SKM-1 treated with dmso at 0.1 percent for 144 hours (cell line): ENCODE data around the gene EIF3B.
A peak's percentile ranks its signal among the peaks of the same experiment; 100 is the strongest.
"Not testable (repeated sequence)": the region's sequence is repeated elsewhere in the genome, so short reads cannot be mapped to it uniquely, and the experiment has no call there.

ENCODE experiments used
- DNase-seq: peaks from one replicate; lab custom pipeline; 2025; ENCODE audit not compliant: unreplicated experiment; lab: John Stamatoyannopoulos, UW

The EIF3B gene

DNA sequence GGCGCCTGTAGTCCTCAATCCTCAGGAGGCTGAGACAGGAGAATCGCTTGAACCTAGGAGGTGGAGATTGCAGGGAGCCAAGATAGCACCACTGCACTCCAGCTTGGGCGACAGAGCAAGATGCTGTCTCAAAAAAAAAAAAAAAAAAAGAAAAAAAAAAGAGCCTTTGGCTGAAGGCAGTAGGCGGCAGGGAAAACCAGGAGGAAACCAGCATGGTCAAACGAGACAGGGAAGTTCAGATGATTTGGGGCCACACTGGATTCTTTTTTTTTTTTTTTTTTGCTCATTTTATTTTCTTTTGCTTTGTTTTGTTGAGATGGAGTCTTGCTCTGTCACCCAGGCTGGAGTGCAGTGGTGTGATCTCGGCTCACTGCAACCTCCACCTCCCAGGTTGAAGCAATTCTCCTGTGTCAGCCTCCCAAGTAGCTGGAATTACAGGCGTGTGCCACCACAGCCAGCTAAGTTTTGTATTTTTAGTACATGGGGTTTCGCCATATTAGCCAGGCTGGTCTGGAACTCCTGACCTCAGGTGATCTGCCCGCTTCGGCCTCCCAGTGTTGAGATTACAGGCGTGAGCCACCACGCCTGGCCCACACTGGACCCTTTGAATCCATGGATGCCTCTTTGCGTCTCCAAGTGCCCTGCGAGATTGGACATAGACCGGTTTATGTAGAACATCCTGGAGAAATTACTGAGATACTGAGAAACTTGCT, 7.1 kb upstream of the EIF3B start:
- DNase-seq, result not testable (repeated sequence)

- no peak for DNase-seq
These were observed 4.6 kb upstream of the EIF3B start for GRCh38 chr7:2350055-2350454.

DNA sequence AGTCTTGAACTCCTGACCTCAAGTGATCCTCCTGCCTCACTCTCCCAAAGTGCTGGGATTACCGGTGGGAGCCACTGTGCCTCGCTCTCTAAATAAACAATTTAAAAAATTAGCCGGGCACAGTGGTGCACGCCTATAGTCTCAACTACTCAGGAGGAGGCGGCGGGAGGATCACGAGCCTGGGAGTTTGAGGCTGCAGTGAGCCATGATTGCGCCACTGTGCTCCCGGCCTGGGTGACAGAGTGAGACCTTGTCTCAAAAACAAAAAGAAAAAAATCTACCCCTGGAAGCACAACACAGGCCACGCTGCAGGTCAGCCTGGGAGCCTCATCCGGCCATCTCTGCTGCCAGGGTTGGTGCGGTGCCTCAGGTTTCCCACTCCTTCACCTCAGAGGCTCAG, 3.8 kb upstream of the EIF3B start:
- no peak for DNase-seq

DNA sequence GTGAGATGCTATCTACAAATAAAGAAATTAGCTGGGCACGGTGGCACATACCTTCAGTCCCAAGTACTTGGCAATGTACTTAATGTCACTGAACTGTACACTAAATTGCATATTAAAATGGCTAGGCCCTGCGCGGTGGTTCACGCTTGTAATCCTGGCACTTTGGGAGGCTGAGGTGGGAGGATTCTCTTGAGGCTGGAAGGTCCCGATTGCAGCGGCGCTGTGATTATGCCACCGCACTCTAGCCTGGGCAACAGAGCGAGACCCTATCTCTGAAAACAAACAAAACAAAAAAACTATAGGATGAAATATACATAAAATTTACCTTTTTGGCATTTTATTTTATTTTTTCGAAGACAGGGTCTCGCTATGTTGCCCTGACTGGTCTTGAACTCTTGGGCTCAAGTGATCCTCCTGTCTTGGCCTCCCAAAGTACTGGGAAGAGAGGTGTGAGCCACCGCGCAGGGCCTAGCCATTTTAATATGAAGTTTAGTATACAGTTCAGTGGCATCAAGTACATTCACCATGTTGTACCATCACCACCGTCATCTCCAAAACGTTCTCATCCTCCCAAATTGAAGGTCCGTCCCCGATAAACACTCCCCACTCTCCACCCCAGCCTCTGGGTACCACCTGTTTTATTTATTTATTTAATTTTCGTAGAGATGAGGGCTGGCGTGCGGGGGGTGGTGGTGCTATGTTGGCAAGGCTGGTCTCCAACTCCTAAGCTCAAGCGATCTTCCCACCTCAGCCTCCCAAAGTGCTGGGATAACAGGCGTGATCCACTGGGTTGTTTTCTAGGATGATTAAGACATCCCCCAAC, 1.3 kb upstream of the EIF3B start:
- DNase-seq, result no peak

DNA sequence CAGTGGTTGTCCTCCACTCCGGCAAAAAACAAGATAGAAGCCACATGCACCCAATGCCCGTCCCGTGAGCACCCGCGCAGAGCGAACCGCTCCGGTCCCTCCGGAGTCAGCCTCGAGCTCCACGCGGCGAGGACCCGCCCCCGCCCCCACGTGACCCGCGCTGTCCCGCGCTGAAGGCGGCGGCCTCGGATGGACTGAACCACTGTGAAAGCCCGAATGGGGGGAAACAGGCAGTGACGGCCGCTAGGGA, 766 bp upstream of the EIF3B start:
- peak; percentile 83 for DNase-seq

DNA sequence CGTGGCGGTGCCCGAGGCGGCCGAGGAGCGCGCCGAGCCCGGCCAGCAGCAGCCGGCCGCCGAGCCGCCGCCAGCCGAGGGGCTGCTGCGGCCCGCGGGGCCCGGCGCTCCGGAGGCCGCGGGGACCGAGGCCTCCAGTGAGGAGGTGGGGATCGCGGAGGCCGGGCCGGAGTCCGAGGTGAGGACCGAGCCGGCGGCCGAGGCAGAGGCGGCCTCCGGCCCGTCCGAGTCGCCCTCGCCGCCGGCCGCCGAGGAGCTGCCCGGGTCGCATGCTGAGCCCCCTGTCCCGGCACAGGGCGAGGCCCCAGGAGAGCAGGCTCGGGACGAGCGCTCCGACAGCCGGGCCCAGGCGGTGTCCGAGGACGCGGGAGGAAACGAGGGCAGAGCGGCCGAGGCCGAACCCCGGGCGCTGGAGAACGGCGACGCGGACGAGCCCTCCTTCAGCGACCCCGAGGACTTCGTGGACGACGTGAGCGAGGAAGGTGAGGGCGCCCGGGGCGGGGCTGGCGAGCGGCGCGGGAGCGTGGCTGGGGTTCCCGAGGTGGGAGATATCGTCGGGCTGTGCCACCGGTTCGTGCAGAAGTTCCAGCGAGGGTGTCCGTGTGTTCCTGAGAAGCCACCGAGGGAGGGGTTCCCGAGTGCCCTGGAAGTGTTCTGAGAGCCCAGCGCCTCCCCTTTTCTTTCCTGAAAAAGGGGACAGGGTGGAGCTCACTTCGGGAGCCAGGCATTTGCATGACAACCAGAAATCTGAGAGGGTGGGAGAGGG, 495 bp downstream of the EIF3B start:
- DNase-seq, result no peak

DNA sequence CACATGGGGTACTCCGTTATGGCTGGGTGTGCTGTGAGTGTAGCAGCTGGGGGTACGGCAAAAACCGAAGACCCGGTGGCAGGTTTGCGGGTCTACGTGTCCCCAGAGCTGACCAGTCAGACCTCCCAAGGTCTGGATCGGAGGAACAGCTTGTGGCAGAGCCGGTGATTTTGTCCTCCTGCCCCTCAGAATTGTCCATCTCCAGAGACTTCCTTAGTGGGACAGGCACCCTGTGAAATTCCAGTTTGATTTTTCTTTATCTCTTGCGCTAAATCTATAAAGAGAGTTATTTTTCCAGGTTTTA, 1.0 kb downstream of the EIF3B start:
- DNase-seq, result no peak

DNA sequence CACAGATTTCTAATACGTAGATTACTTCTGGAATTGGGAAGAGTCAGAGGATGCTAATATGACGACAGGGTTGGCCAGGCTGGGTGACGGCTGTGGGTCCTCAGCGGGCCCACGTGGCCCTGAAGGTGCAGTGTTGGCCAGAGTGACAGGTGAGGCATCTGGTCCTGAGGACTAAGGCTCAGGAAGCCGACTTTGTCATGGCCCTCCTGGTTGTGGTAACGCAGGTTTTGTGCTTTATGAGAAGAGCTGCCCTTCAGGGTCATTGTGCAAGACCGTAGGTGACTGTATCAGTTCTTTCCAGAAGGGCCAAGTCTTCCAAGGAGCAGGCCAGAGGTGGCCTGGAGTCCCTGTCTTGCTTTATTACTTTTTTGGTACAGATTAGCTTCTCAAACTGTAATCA, 2.5 kb downstream of the EIF3B start:
- no peak for DNase-seq

DNA sequence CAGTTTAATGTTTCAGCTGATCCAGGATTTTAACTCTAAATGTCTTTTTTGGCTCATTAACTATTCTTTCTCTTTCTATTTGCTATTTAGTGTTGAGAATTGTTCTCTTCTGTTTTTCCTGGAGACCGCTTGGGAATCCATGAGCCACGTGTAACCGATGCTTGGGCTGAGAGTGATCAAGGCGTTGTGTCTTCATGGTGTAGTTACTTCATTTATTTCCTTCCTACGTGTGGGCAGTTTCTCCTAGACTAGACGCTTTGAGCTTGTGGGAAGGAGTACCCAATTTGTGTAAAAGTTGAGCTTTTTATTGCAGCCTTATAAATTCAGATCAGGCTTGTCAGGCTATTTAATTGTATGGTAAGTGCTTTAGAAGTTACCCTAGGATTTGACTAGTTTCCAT, 2.9 kb downstream of the EIF3B start:
- no peak for DNase-seq

GRCh38 chr7:2358968-2359527, 4.4 kb downstream of the EIF3B start:
- no peak for DNase-seq

DNA sequence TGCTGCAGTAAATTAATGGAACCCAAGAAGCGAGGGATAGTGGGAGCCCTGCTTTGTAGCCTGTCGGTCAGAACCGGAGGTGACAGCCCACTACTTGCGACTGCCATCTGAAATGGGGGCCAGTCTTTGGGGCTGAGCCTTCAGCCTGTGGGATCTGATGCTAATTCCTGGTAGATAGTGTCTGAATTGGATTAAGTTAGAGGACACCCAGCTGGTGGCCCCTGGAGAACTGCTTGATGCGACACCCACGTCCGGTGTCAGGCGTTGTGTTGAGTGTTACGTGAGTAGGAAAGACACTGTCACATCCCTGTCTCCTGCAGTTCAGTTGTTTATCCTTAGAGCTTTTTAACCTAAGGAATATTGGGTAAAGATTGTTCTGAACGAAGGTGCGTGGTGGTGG, 5.0 kb downstream of the EIF3B start:
- no peak for DNase-seq

- DNase-seq, result no peak
These were observed 6.2 kb downstream of the EIF3B start for GRCh38 chr7:2360796-2361195.

- no peak for DNase-seq
These were observed 7.9 kb downstream of the EIF3B start for GRCh38 chr7:2362385-2363088.

DNA sequence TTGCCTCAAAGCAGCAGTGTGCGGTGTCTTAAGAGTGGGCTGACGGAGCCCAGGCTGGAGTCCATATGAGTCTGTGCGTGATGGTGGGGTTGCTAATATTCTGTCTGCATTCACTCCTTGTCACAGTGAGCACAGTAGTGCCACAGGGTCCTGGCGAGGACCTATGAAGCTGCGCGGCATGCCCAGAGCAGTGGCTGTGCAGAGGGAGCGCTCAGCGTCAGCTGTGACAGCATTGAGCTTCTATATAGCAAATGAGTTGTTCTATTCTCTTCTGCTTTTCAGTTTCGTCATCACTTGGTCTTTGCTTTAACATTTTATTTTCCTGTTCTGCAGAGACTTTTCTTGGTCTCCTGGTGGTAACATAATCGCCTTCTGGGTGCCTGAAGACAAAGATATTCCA, 14.5 kb downstream of the EIF3B start:
- no peak for DNase-seq

- DNase-seq, result no peak
These were observed 16.7 kb downstream of the EIF3B start for GRCh38 chr7:2371329-2371728.

DNA sequence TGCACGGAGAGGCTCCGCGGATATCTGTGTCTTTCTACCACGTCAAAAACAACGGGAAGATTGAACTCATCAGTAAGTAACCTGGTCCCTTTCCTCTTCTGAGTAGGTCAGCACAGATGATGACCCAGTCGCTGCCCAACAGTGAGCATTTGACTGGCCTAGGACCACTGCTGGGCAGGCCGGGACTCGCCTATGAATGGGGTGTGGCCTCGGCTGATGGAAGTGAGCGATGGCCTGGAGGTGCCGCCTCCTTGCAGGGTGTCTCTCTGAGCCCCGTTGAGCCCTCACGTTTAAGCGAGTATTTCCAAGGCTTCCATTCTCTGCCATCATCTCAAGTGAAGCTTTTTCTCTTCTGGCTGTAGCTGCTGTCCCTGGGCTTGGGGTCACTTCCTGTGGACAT, 18.1 kb downstream of the EIF3B start:
- no peak for DNase-seq

DNA sequence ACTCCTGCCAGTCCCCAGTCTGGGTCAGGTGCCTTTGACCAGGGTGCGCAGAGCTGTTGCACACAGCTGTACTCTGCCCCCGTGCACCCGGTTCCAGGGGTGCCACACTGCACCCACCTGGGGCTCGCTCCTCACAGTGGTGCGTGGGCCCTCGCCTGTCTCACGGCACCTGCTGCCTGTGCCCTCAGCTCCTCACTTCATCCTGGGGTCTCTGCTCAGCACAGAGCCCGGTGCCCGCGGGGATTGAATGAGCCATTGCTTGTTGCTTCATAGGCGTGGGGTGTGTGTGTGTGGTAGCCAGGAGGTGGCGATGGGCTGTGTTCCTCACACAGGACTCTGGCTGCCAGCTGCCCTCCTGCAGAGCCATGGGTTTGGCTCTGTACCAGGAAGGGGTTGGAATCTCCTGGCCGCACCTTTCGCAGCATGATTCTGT, 18.5 kb downstream of the EIF3B start:
- DNase-seq, result no peak

GRCh38 chr7:2373646-2374045, 19.0 kb downstream of the EIF3B start:
- no peak for DNase-seq

- no peak for DNase-seq
These were observed 19.8 kb downstream of the EIF3B start for GRCh38 chr7:2374401-2374800.

- DNase-seq, result no peak
These were observed 20.5 kb downstream of the EIF3B start for GRCh38 chr7:2374830-2375728.
